Head of caudate nucleus (tissue), 42 donors: Measurements from ENCODE around the gene HPRT1.

Experiments used
- DNase-seq, 42 donors: peaks; one replicate each; pipeline versions ENCODE4 v3.0.0 to v3.0.0-alpha.2; 2020 to 2021; ENCODE audit warnings: mixed read lengths in 7 of 42
- intact Hi-C: fragments of 100-400 bp; cut with DNase I; formaldehyde crosslinking; loops from one replicate; pipeline ENCODE4 v1.15.0; 2022

The HPRT1 gene

DNA sequence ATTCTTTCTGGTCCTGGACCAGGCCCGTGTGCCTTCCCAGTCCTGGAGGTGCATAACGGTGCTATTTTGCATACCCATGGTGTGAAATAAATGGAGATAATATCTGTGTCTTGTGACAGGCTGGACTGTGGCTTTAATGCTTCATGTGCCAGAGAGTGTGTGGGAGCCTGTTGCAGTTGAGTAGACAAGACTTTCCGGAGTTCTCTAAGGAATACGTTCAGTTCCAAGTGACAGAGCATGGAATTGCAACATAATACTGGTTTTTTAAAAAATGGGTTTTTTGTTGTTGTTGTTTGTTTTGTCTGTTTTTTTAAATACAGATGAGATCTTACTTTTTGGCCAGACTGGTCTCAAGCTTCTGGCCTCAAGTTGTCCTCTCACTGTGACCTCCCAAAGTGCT, 74.0 kb downstream of the HPRT1 start:
- intact Hi-C loops, result no loop called here
- DNase-seq, result no peak

DNA sequence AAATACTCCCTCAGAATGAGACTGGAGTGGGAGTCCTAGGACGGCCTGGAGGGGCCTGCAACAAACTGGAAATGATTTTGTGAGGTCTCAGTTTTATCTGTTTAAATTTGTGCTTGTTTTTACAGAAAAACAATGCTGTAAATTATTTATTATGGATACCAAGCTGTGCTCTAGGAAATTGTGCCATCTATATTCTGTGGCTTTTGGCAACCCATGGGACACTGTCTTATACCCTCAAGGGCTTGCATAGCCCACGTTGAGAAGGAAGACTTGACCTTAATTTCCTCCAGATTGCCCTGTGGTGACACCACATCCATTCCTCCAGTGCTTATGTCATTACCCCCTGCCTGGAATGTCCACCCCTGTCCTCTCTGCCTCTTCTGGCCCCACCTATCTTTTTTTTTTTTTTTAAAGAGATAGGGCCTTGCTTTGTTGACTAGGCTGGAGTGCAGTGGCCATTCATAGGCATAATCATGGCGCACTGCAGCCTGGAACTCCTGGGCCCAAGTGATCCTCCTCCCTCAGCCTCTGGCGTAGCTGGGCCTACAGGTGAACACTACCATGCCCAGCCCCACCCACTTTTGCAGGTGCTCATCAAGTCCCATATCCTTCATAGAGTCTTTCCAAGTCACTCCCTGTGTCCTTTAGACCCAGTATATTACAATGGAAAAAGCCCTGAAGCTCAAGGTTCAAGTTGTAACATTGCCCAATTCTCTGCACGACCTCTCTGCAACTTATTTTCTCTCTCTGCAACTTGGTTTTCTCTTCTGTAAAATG, 77.4 kb downstream of the HPRT1 start:
- no peak for DNase-seq
- intact Hi-C loops, result no loop called here

DNA sequence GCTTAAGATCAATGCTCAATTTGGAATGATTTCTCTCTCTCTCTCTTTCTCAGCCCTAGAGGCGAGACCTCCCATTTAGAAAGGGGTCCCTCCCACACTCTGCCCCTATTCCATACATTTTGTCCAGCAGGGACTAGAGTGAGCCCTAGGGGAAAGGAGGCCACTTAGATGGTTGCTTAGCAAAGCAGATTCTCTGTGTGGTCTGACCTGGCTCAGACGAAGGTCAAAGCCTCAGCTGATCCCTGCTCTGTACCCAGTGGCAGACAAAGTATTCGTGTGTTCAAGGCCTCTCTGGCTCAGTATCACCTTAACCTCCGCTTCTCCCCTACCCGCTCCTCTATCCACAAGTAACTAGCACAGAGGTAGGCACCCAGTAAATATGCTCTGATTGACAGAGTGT, 78.4 kb downstream of the HPRT1 start:
- intact Hi-C loops, result no loop called here
- DNase-seq, result no peak

DNA sequence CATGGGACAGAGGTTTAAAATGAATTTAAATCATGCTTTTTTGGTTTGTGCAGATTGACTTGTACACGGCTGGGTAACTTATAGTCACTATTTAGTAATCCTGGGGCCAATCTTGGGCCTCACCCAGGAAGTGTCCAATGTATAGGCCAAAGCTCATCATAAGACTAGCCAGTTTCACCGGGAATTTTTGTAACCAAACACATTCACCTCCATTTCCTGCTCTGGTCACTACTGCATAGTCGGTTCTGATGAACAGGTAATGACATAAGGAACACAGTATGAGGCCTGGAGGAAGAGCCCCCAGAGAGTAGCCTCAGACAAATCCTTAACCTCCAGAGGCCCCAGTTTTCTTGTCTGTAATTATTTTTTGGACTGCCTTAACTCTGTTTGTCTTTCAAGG, 81.9 kb downstream of the HPRT1 start:
- DNase-seq, result no peak
- intact Hi-C loops, result no loop called here

DNA sequence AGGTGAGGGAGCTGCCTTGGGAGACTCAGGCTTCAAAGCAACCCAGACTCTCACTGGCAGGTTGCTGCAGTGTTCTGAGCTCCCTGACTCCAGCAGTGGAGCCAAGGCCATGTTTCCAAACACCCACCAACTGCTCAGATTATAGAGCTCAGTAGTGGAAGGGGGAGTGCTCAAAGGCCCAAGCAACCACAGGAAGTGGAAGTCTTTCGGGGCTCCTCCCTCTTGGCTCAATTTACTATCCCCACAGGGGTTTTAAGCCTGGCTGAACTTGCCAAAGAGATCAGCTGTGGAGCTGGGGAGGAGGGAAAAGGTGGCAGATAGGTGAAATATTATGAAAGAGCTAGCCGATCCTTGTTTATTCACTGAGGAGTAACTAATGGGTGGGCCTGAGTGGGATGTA, 82.5 kb downstream of the HPRT1 start:
- no peak for DNase-seq
- intact Hi-C loops, result no loop called here

DNA sequence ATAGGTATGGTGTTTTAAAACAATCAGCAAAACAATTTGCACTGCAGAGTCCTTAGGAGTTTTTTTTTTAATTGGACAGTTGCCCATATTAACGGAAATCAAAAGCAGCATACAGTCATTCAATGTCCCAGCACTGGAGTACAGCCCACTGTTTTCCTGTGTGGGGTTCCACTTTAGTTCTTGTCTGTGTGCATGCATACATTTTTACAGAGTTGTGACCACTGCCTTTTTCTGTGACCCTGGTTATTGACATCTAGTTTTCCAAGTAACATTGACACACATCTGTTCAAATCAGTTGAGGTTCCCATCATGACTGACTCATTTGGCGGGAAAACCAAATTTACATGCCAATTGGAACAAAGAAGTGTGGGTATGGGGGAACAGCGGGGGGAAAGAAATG, 83.3 kb downstream of the HPRT1 start:
- no peak for DNase-seq
- intact Hi-C loops, result no loop called here

DNA sequence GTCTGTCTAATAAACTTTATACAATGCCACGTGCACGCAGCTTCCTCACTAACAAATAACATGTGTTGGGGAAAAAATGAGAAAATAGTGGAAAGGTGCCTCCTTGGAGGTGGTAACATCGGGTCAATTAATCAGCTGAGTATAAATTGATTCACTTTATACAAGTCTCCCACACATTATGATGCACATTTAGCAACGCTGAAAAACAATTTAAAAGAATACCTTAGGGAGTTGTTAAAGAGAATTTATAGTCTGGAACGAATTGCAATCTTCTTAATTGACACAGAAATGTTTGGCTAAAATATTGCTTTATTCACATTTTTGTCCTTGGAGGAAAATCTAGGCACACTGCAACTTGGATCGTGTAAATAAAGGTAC, 84.2 kb downstream of the HPRT1 start:
- intact Hi-C loops, result no loop called here
- no peak for DNase-seq

DNA sequence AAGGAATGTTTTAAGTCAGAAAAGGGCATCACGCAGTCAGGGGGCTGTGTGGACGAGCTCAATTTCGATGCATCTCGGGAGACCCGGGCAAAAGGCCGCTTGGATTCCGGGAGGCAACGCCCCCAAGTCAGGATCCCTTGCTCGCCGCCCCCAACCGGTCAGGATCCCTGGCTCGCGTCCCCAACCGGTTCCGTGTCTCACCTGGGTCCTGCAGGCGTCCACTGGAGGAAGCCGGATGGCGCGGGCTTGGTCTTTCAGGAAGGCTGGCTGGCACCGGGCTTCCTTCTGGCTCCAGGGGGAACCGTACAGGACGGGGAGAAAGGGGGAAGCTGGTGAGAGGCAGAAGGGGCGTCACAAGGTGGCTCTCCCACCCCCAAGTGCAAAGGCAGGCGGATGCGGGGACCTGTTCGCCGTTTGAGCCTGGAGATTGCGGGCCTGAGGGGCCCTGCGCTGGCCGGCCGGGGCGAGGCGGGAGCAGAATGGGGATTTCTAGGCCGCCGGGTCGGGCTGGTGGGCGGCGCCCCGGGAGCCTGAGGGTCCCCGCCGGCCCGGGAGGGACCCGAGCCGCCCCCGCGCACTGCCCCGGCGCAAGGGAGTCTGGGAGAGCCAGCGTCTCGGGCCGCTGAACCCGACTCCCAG, 84.7 kb downstream of the HPRT1 start:
- no peak for DNase-seq

DNA sequence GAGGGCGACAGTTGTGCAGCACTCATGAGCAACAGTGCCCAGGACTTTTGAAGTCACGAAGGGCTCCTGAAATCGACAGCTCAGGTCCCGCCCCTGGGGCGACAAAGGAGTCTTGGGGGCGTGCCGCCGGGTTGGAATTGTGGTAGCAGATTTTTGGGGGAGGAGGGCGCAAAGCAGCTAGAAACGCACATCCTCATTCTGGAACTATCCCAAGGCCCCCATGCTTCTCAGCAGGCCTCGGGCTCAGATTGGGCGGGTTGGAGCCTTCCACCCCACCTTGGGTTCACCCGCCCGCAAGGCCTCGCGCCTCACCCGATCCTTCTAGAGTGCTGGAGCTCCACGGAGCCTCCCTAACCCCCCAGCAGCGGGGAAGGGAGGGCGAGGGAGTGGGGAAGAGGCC, 85.5 kb downstream of the HPRT1 start:
- intact Hi-C loops, result no loop called here
- no peak for DNase-seq

More for the DNA sequence above, 84.7 kb downstream of the HPRT1 start:
- intact Hi-C loops, result no loop called here

DNA sequence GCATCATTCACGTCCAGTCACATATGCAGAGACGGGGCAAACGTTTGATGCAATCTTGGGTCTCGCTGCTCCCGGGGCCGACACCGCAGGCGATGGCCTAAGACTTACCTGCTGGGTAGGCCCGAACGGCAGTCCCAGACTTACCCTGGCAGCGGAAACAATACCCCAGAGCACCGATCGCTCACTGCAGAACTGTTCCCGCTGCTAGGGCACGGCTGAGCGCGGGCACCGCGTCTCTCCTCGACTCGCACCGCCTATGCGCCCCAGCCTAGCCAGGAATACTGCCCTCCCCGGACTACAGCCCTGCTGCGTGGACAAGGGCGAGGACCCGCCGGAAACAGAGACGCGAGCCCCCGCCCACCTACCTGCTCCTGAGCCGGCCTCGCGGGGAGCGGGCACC, 86.2 kb downstream of the HPRT1 start:
- no peak for DNase-seq

DNA sequence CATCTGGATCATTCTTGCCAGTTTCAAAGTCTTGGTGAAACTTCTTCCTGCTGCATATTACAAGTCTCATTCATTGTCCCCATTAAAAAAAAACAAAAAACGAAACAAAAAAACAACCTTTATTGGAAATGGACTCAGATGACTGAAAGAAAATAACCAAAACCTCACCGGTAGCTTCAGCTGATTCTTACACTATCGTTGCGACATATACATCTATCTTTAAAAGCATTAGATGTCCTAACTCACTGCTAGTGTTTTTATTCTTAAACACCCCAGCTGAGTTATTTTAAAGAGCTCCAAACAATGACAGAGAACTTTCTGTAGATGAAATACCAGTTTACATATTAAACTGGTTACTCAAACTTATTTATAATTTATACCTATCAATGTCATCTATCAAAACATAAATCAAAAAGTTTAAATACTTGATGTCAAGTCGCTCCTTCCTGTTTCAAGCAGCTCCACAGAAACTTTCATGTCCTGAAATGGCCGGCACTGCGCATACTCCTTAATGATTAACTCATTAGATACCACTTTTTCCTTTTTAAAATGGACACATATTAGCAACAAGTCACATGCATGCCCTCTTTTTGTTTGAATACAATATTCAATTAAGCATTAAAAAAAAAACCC, 87.2 kb downstream of the HPRT1 start:
- DNase-seq, result no peak
- intact Hi-C loops, result no loop called here

More for the DNA sequence above, 86.2 kb downstream of the HPRT1 start:
- intact Hi-C loops, result no loop called here

DNA sequence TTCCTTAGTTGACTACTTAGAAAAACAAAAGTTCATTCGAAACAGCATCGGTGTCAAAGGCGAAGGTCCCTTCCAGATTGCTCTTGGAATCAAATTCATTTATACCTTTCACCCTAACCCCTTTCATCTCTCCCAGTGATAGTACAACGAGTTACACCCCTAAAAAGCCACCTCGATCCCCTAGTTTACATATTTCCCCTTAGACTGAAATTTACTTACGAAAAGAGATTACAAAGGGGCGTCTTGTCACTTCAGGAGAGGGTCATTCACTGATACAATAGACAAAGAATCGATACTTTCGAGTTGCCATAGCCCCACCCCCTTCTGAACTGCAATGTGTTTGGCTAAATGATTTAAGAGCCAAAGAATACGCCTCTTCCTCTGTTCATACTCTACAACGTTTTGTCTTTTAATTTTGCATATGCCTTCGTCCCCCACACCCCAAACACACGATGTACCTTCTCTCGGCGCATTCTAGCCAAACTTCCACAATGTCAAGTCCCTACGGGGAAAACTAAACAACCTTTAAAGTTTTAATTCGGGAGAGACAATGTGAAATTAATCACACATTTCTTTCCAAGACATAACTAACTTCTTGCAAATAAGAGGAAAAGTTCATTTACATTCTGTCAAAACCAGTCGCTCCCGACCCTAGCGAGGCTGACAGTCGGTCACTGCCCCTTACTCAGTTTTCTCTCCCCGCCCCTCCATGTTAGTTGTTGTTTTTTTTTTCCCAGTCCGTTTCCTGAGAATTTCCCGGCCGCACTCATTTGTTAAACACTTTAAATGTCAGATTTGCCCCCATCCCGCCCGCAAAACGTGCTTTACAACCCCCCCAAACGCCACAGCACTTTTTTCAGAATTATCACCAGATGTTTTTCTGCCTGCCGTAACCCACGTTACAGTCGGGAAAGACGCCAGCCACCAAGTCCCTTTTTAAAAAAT, 88.6 kb downstream of the HPRT1 start:
- DNase-seq, result no peak
- intact Hi-C loops, result no loop called here
